Measurements from ENCODE around the gene DYNC1LI2.

GRCh38 chr16:66701516-66701915 lies 49.9 kb downstream of the DYNC1LI2 start:
- TF ChIP-seq POLR2A (IDR thresholded peaks at IDR 0.05) (no peak), CTCF (IDR thresholded peaks at IDR 0.05) (no peak)
